Left ventricle myocardium inferior (tissue), 1 donor: Measurements from ENCODE around the gene MBD5. TPM values are rescaled to one million over a fixed set of nuclear protein-coding genes. Genes with fewer than 3 reads are reported as not detected.

ENCODE experiments used
- DNase-seq: peaks from one replicate; pipeline ENCODE4 v3.0.0-alpha.2; 2020
- H3K27ac ChIP-seq: fragments of 200-600 bp; replicated peaks from 2 replicates; pipeline ENCODE4 v1.8.0; 2021
- H3K27me3 ChIP-seq: fragments of 200-600 bp; 2 replicates; pipeline ENCODE4 v1.8.0; 2021; ENCODE audit warnings: low read depth
- H3K36me3 ChIP-seq: fragments of 200-600 bp; 2 replicates; pipeline ENCODE4 v1.8.0; 2021
- H3K4me1 ChIP-seq: fragments of 200-600 bp; 2 replicates; pipeline ENCODE4 v1.8.0; 2021
- H3K4me3 ChIP-seq: fragments of 200-600 bp; 2 replicates; pipeline ENCODE4 v1.8.0; 2021; ENCODE audit warnings: mild to moderate bottlenecking, moderate library complexity
- H3K9me3 ChIP-seq: fragments of 200-600 bp; replicated peaks from 2 replicates; pipeline ENCODE4 v1.8.0; 2021
- CTCF ChIP-seq: fragments of 200-600 bp; IDR thresholded peaks from 2 replicates; pipeline ENCODE4 v1.8.0; 2021; ENCODE audit warnings: antibody characterized with exemption, mild to moderate bottlenecking, borderline replicate concordance
- intact Hi-C: fragments of 100-400 bp; cut with micrococcal nuclease; formaldehyde crosslinking; loops from one replicate; pipeline ENCODE4 v1.11.0; 2022
- total RNA-seq: library from RNA; stranded (reverse); fragmentation: NEBNext Ultra II Directional; extraction: Animal tissue kit (Norgen Biotek cat#: 25700); gene quantifications from one replicate; pipeline ENCODE4 v1.2.1, GENCODE V29; 2021
- donor health status: DM: no; HTN: yes; CAD: no; lungs with severe emphysema.

Gene MBD5
- total RNA-seq, 1 donor from 2014 or later, result 21.9 TPM

- intact Hi-C loops, result loop anchor here (10.0 kb wide), 1 partner anchor 519 kb away; no protein-coding TSS in a partner anchor
- DNase-seq, result no peak
Measured at GRCh38 chr2:148503516-148503915, 482.6 kb downstream of the MBD5 start.

GRCh38 chr2:148507970-148508369 is 487.1 kb downstream of the MBD5 start:
- peaks cover 2% of the 10 kb centered on the region for H3K36me3 ChIP-seq
- peaks cover 16% of the 10 kb centered on the region for H3K4me1 ChIP-seq
- no peak overlapping the region for H3K4me3 ChIP-seq
- no peak overlapping the region for H3K27ac ChIP-seq
- DNase-seq, result no peak
- H3K9me3 ChIP-seq, result no peaks in the 10 kb centered on the region
- intact Hi-C loops, result loop anchor here (5.0 to 10.0 kb wide), 3 partner anchors 109 to 571 kb away; no protein-coding TSS in a partner anchor
- no peaks in the 10 kb centered on the region for H3K27me3 ChIP-seq
- no peak for TF ChIP-seq CTCF

More at GRCh38 chr2:148503516-148503915, 482.6 kb downstream of the MBD5 start:
- H3K27ac ChIP-seq, result no peak overlapping the region
- no peaks in the 10 kb centered on the region for H3K27me3 ChIP-seq
- no peak for TF ChIP-seq CTCF
- no peaks in the 10 kb centered on the region for H3K36me3 ChIP-seq
- no peaks in the 10 kb centered on the region for H3K4me1 ChIP-seq
- H3K4me3 ChIP-seq, result no peak overlapping the region
- H3K9me3 ChIP-seq, result no peaks in the 10 kb centered on the region

- DNase-seq, result no peak
- peak overlapping the region; percentile 54 for H3K27ac ChIP-seq
- H3K36me3 ChIP-seq, result peaks cover 11% of the 10 kb centered on the region
- intact Hi-C loops, result loop anchor here (5.0 to 10.0 kb wide), 3 partner anchors 108 to 572 kb away; no protein-coding TSS in a partner anchor
- no peak for TF ChIP-seq CTCF
- H3K4me3 ChIP-seq, result peak overlapping the region; percentile 55
- H3K27me3 ChIP-seq, result no peaks in the 10 kb centered on the region
- no peaks in the 10 kb centered on the region for H3K9me3 ChIP-seq
- peaks cover 16% of the 10 kb centered on the region for H3K4me1 ChIP-seq
Measured at GRCh38 chr2:148508878-148509287, 488.0 kb downstream of the MBD5 start.

GRCh38 chr2:148509288-148509902 is 488.5 kb downstream of the MBD5 start:
- H3K4me1 ChIP-seq, result peaks cover 16% of the 10 kb centered on the region
- H3K4me3 ChIP-seq, result peak overlapping the region; percentile 55
- peaks cover 15% of the 10 kb centered on the region for H3K36me3 ChIP-seq
- peak overlapping the region; percentile 54 for H3K27ac ChIP-seq
- peak; percentile 80 for DNase-seq
- TF ChIP-seq CTCF, result peak; percentile 93
- H3K9me3 ChIP-seq, result no peaks in the 10 kb centered on the region
- H3K27me3 ChIP-seq, result no peaks in the 10 kb centered on the region
- intact Hi-C loops, result loop anchor here (5.0 to 10.0 kb wide), 3 partner anchors 108 to 572 kb away; no protein-coding TSS in a partner anchor

- no peak for DNase-seq
- peaks cover 20% of the 10 kb centered on the region for H3K36me3 ChIP-seq
- peaks cover 16% of the 10 kb centered on the region for H3K4me1 ChIP-seq
- H3K9me3 ChIP-seq, result no peaks in the 10 kb centered on the region
- H3K4me3 ChIP-seq, result no peak overlapping the region
- no peak overlapping the region for H3K27ac ChIP-seq
- no peaks in the 10 kb centered on the region for H3K27me3 ChIP-seq
- intact Hi-C loops, result no loop called here
- no peak for TF ChIP-seq CTCF
Measured at GRCh38 chr2:148511883-148512282, 491.0 kb downstream of the MBD5 start.
